Adrenal gland (tissue), 12 donors: ENCODE data around the gene CA5A. TPM values are rescaled to one million over a fixed set of nuclear protein-coding genes. Genes with fewer than 3 reads are reported as not detected.

Experiments used
- DNase-seq, 7 donors: peaks; one replicate each; pipeline ENCODE4 v3.0.0-alpha.2; 2019 to 2020
- H3K27ac ChIP-seq, 5 donors: fragments of 200-600 bp; sonication (generic) in 4 of 5; 1 replicate in 3 of 5; 2 replicates in 2 of 5; pipeline versions ENCODE4 v1.5.1 to v1.8.0; 2016 to 2020; ENCODE audit warnings: mild to moderate bottlenecking in 1 of 5
- H3K27me3 ChIP-seq: fragments of 200-600 bp; 2 replicates; pipeline ENCODE4 v1.8.0; 2021
- H3K36me3 ChIP-seq, 2 donors: fragments of 200-600 bp; replicated peaks in 1 of 2; 1 replicate in 1 of 2; 2 replicates in 1 of 2; pipeline versions ENCODE4 v1.5.1 to v1.8.0; 2018 to 2022
- H3K4me1 ChIP-seq, 2 donors: fragments of 200-600 bp; replicated peaks in 1 of 2; 1 replicate in 1 of 2; 2 replicates in 1 of 2; pipeline versions ENCODE4 v1.5.1 to v1.8.0; 2018 to 2021
- H3K4me3 ChIP-seq, 4 donors: fragments of 200-600 bp; sonication (generic) in 3 of 4; one replicate each; pipeline ENCODE4 v1.5.1; 2016 to 2018
- H3K9me3 ChIP-seq, 3 donors: fragments of 200-600 bp; sonication (generic) in 1 of 3; replicated peaks in 1 of 3; 1 replicate in 2 of 3; 2 replicates in 1 of 3; pipeline versions ENCODE4 v1.5.1 to v1.8.0; 2016 to 2021
- POLR2A ChIP-seq, 2 donors: fragments of 450-650 bp; IDR thresholded peaks; one replicate each; pipeline ENCODE4 v1.6.1; 2017; ENCODE audit warnings: antibody characterized with exemption in 2 of 2, mild to moderate bottlenecking in 2 of 2, moderate library complexity in 1 of 2
- WGBS, 4 donors: extraction: QIAGEN DNeasy Blood & Tissue Kit in 2 of 4; methylation state at CpG; one replicate each; pipeline versions ENCODE4 v1.1.5 to v1.1.7; 2013 to 2017; 5-methylcytosine and 5-hydroxymethylcytosine counted together
- intact Hi-C, 2 donors: fragments of 100-400 bp; cut with DNase I; formaldehyde crosslinking; loops; one replicate each; pipeline versions ENCODE4 v1.14.1 to v1.15.0; 2022 to 2023
- polyA plus RNA-seq, 3 donors: library from polyadenylated mRNA; stranded (reverse); fragments of 200-250 nt in 2 of 3; fragments of 350-450 nt in 1 of 3; fragmentation: Illumina TruSeq in 1 of 3; extraction: RNeasy Lipid Tissue Mini Kit (QIAGEN cat#74804) in 1 of 3; gene quantifications; one replicate each; pipeline ENCODE4 v1.2.3, GENCODE V29; 2013 to 2014
- total RNA-seq, 9 donors: library from RNA; depleted of rRNA in 4 of 9; stranded (reverse); fragments of >200 nt in 4 of 9; fragments of 120-200 nt in 1 of 9; fragmentation: NEBNext Ultra II Directional in 1 of 9; extraction: Animal tissue kit (Norgen Biotek cat#: 25700) in 1 of 9; gene quantifications; one replicate each; pipeline versions ENCODE4 v1.1.0 to v1.2.4, GENCODE V29; 2013 to 2023
- TF ChIP-seq, protein P1 (sequence below), 6 experiments: fragments of 450-650 bp in 4 of 6; fragments of 200-600 bp in 2 of 6; sonication (generic) in 1 of 6; IDR thresholded peaks; 1 replicate in 5 of 6; 2 replicates in 1 of 6; pipeline versions ENCODE4 v1.5.1 to v1.8.0; 2016 to 2021; ENCODE audit warnings: antibody characterized with exemption in 6 of 6, mild to moderate bottlenecking in 2 of 6, moderate library complexity in 1 of 6
- donor health status: healthy with polysubstance abuse.
- donor health status: Bipolar disorder and iron deficiency.
- donor health status: DM: yes; HTN: yes; CAD: no.
- donor health status: DM: no; HTN: no; CAD: no.
- donor health status: DM: no; HTN: no; CAD: no.
- donor health status: DM: yes; HTN: yes; CAD: no.

Gene CA5A
- total and polyA plus RNA-seq, 12 donors = 0.17 to 0.56 TPM; not detected in 10

DNA sequence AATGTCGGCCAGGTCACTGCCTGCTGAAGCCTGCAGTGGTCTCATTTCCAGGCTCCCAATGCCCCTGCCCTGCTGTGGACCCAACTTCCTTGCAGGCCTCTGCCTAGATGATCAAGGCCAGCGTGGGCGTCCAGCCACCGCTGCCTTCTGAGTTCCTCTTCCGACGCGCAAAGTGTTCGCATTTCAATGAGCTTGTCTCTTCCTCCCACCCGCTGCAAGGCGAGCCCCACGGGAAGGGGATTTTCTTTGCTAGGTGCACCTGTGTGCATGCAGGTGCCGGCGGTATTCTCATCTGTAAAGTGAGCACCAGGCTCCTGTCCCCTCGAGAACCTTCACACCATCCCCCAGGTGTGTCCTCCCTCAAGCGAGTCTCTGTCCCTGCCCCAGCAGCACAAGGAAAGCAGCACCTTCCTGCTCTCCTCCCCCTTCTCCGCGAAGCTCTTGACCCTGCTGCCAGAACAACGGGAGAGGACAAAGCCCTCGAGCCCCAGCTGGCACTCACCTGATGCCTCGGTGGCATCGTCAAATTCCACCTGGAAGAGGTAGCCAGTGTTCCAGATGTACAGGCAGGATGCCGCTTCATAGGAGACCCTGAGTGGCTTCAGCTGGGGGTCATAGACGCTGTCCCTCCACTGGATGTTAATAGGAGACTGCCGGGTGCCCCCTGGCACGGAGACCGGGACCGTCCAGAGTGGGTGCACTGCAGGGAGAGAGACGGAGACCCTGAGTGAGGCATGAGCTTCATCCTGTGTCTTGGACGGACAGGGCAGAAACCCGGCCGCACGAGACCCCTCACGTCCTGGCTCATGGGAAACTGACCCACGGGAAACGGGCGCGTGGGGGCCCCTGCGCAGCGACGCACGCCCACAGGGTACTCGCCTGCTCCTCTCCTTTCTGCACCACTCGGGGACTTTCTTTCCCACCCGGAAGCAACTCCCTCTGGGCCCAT, 9.8 kb downstream of the CA5A start:
- intact Hi-C loops = no loop called here
- H3K27ac ChIP-seq = no peak overlapping the region
- H3K4me3 ChIP-seq = no peak overlapping the region
- TF ChIP-seq, protein P1, sequence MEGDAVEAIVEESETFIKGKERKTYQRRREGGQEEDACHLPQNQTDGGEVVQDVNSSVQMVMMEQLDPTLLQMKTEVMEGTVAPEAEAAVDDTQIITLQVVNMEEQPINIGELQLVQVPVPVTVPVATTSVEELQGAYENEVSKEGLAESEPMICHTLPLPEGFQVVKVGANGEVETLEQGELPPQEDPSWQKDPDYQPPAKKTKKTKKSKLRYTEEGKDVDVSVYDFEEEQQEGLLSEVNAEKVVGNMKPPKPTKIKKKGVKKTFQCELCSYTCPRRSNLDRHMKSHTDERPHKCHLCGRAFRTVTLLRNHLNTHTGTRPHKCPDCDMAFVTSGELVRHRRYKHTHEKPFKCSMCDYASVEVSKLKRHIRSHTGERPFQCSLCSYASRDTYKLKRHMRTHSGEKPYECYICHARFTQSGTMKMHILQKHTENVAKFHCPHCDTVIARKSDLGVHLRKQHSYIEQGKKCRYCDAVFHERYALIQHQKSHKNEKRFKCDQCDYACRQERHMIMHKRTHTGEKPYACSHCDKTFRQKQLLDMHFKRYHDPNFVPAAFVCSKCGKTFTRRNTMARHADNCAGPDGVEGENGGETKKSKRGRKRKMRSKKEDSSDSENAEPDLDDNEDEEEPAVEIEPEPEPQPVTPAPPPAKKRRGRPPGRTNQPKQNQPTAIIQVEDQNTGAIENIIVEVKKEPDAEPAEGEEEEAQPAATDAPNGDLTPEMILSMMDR (IDR thresholded peaks at IDR 0.05) = no peak
- no peak for TF ChIP-seq POLR2A (IDR thresholded peaks at IDR 0.05)
- H3K9me3 ChIP-seq = no peaks in the 10 kb centered on the region
- H3K36me3 ChIP-seq = no peaks in the 10 kb centered on the region
- no peak for DNase-seq
- peaks cover 10 to 13% of the 10 kb centered on the region in 2 donors for H3K4me1 ChIP-seq
- 78 to 86% (median 82%) methylated on average over 26 to 44 of the region's 44 CpGs for WGBS, 4 donors
- H3K27me3 ChIP-seq = no peaks in the 10 kb centered on the region

DNA sequence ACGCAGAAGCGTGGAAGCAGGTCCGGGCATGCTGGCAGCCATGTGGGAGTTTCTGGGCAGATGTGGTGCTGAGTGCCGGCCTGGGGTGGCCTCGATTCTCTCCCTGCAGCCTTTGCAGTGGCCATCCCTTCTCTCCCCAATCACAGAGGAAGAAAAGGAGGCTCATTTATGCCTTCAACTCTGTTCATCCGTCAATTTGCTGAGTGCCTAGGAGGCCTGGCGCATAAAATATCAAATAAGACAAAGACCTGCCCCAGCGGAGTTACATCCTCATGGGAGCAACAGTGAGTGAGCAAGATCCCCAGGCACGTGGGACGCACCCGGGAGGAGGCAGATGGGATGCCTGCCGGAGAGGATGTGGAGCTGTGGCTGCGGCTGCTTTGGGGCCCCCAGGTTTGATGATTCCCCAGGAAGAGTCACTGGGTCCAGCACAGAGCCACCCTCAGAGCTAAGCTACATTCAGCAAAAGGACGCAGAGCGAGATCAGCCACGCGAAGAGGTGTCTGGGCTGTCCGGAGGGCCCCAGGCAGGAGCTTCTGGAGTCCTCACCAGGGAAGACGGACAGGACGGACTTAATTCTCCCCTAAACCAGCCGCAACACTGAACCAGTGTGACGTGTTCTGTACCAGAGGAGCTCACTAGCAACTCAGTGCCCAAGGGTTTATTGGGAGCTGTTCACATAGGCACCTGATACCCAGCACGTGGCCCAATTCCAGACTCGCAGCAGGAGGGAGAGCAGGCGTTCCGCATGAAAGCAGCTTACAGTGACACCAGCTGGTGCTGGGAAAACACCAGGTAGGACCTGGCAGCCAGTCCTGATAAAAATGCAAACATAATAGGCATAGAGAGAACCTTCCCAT, 11.3 kb downstream of the CA5A start:
- H3K4me1 ChIP-seq = peaks cover 10 to 13% of the 10 kb centered on the region in 2 donors
- H3K9me3 ChIP-seq = no peaks in the 10 kb centered on the region
- no peak overlapping the region for H3K4me3 ChIP-seq
- H3K27me3 ChIP-seq = no peaks in the 10 kb centered on the region
- WGBS, 4 donors = 87 to 90% (median 87%) methylated on average over 16 to 26 of the region's 26 CpGs
- TF ChIP-seq POLR2A (IDR thresholded peaks at IDR 0.05) = no peak
- TF ChIP-seq, protein P1 (IDR thresholded peaks at IDR 0.05) = no peak
- no peaks in the 10 kb centered on the region for H3K36me3 ChIP-seq
- intact Hi-C loops = no loop called here
- peak in 1 of 7 donors; percentile 85 for DNase-seq
- peak overlapping the region in 1 of 5 donors; percentile 41 for H3K27ac ChIP-seq

DNA sequence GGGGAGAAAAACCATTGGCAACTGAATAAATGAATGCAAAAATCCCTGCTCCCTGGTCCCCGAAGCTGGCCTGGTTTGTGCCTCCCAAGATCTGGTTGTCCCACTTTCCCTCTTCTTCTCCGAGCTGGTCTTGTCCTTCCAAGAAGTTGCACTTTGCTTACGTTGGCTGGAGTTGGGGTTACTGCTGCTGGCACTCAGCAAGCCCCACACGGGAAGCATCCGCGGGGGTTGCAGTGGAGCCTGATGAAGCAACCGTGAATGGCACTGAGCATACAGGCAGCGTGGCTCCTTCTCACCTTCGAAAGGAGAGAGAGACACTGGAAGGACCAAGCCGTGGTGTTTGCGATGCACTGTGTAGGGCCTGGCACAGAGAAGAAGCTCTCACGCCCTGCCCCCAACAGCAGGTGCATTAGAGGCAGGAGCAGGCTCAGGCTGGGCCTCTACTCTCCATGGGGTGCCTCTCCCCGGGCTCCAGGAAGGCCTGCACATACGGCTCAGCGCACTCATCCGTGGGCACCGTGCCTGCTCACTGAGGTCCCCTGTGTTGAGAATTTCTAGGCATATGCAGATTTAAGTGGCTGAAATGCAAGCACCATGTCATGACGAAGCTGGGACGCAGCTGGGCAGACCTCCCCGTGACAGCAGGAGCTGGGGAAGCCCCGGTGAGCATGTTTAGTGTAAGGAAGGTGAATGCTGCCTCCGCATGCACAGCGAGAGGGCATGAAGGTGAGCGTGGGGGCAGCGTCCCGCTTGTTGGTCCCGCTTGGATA, 12.1 kb downstream of the CA5A start:
- TF ChIP-seq, protein P1 (IDR thresholded peaks at IDR 0.05) = no peak
- TF ChIP-seq POLR2A (IDR thresholded peaks at IDR 0.05) = no peak
- Histone ChIP-seq H3K27me3 (no peaks in the 10 kb centered on the region), H3K27ac (peak overlapping the region in 1 of 5 donors; percentile 41), H3K4me3 (no peak overlapping the region), H3K36me3 (no peaks in the 10 kb centered on the region), H3K9me3 (no peaks in the 10 kb centered on the region), H3K4me1 (peaks cover 11 to 15% of the 10 kb centered on the region in 2 donors)
- intact Hi-C loops = no loop called here
- 83 to 95% (median 85%) methylated on average over 16 to 27 of the region's 27 CpGs for WGBS, 4 donors
- DNase-seq = no peak
